PFSK-1 (cell line): ENCODE results near the gene DYNC1LI1.

Experiments
- FOXP2 ChIP-seq: optimal IDR thresholded peaks from 2 replicates; pipeline ENCODE3; 2011; ENCODE audit warnings: borderline replicate concordance, control low read depth, inconsistent platforms; ENCODE audit not compliant: insufficient read depth; ENCODE audit errors: extremely low read length, extremely low read depth
- POLR2AphosphoS5 ChIP-seq: IDR thresholded peaks from 2 replicates; pipeline ENCODE4 v1.6.1; 2012; ENCODE audit warnings: low read depth, mild to moderate bottlenecking, control low read depth, low read length, moderate library complexity
- REST ChIP-seq, 2 experiments: IDR thresholded peaks; 2 replicates each; pipeline versions ENCODE4 v1.6.1 to v1.8.0; 2011 to 2012; ENCODE audit warnings: low read depth in 2 of 2, low read length in 2 of 2, control low read depth in 1 of 2, inconsistent platforms in 1 of 2, mild to moderate bottlenecking in 1 of 2, moderate library complexity in 1 of 2; ENCODE audit not compliant: insufficient read depth in 1 of 2
- SIN3A ChIP-seq: IDR thresholded peaks from 2 replicates; pipeline ENCODE4 v1.6.1; 2012; ENCODE audit warnings: mild to moderate bottlenecking, low read length, moderate library complexity, borderline replicate concordance; ENCODE audit not compliant: insufficient read depth
- TAF1 ChIP-seq: IDR thresholded peaks from 2 replicates; pipeline ENCODE4 v1.6.1; 2012; ENCODE audit warnings: low read length, control low read depth, borderline replicate concordance; ENCODE audit not compliant: insufficient read depth

The DYNC1LI1 gene

GRCh38 chr3:32591186-32591585, 20.5 kb upstream of the DYNC1LI1 start:
- no peak for TF ChIP-seq SIN3A
- no peak for TF ChIP-seq REST (IDR thresholded peaks at IDR 0.05; ENCODE audit: insufficient read depth in 1 of 2, low read depth in 2 of 2, low read length in 2 of 2)
- TF ChIP-seq TAF1: no peak
- no peak for TF ChIP-seq POLR2AphosphoS5
- TF ChIP-seq FOXP2: no peak

GRCh38 chr3:32586356-32586755, 15.7 kb upstream of the DYNC1LI1 start:
- TF ChIP-seq FOXP2 (no peak), TAF1 (no peak), REST (IDR thresholded peaks at IDR 0.05; ENCODE audit: insufficient read depth in 1 of 2, low read depth in 2 of 2, low read length in 2 of 2) (no peak), SIN3A (no peak), POLR2AphosphoS5 (no peak)

DNA sequence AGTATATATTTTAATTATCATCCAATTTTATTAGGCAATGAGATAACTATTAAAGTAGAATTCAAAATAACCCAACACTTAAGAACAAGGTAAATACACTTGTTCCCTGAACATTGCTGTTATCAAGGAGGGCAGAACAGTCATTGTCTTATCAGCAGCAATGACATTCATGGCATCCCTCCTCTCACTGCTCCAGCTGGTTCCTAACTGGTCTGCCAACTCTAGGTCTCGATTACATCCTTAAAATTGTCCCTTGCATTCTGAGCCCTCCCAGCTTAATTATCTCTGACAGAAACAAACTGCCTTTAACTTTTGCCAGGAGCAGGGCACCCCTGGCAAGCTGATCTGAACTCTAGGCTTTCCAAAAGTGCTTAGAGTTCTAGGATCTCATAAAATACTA, 14.0 kb upstream of the DYNC1LI1 start:
- TF ChIP-seq FOXP2 (no peak), TAF1 (no peak), REST (IDR thresholded peaks at IDR 0.05; ENCODE audit: insufficient read depth in 1 of 2, low read depth in 2 of 2, low read length in 2 of 2) (no peak), SIN3A (no peak), POLR2AphosphoS5 (no peak)

- TF ChIP-seq POLR2AphosphoS5 (no peak), FOXP2 (no peak), SIN3A (no peak), REST (IDR thresholded peaks at IDR 0.05; ENCODE audit: insufficient read depth in 1 of 2, low read depth in 2 of 2, low read length in 2 of 2) (no peak)
Measured at GRCh38 chr3:32583708-32584107, 13.1 kb upstream of the DYNC1LI1 start.

DNA sequence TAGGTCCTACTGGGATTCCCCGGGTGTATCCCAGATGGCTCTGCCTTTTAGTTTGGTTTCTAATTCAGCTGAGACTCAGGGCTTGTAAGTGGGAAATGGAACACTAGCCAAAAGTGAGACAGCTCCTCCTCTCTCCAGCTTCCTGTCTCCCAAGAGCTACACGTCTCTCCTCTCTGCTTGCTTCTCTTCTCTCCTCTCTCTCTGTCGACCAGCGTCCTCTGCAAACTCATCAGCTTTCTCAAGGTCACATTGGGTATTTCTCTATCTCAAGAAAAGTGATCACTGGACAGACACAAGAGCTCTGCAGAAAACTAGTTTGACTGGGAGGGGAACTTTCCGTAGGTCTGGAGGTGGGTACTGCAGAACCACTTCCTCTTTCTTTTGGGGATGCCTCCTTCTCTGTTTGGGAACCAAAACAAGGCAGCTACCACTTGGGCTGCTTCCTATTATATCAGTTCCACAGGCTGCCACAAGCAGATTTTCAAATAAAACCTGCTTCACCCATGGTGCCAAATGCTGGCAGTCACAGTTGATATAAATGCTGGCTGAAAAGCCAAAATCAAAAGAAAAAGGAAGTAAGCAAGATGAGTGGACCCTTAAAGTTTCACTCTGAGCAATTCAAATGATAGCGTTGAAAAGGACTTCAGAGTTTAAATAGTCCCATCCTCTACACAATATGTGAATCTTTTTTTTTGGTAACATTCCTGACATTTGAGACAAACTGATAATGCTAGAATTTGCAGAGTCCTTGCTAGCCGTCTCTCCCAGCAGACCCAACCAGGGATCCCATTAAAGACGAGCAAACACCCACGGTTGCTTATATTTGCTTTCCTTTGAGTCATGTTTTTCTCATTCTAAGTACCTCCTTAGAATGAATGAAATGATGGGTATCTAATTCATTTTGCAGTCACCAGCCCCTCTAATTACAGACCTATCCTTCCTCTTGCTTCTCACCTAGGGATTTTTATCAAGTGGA, 7.2 kb upstream of the DYNC1LI1 start:
- TF ChIP-seq TAF1 (no peak), POLR2AphosphoS5 (no peak), REST (IDR thresholded peaks at IDR 0.05; ENCODE audit: insufficient read depth in 1 of 2, low read depth in 2 of 2, low read length in 2 of 2) (no peak), SIN3A (no peak), FOXP2 (no peak)
